Measurements from ENCODE around the gene TPRX1.

The TPRX1 gene

DNA sequence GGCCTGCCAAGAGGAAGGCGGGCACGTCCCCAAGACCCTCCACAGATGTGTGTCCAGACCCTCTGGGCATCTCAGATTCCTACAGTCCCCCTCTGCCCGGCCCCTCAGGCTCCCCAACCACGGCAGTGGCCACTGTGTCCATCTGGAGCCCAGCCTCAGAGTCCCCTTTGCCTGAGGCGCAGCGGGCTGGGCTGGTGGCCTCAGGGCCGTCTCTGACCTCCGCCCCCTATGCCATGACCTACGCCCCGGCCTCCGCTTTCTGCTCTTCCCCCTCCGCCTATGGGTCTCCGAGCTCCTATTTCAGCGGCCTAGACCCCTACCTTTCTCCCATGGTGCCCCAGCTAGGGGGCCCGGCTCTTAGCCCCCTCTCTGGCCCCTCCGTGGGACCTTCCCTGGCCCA is 35.1 kb upstream of the TPRX1 start:
- Histone ChIP-seq H3K9me3 (no peaks in the 10 kb centered on the region), H3K4me3 (ENCODE audit: low read depth, low read length) (no peak overlapping the region), H3K27me3 (no peaks in the 10 kb centered on the region), H3K36me3 (no peaks in the 10 kb centered on the region), H3K4me1 (no peaks in the 10 kb centered on the region)
- DNase-seq = no peak
- no peak for TF ChIP-seq CTCF (IDR thresholded peaks at IDR 0.05; ENCODE audit: low read depth, low read length)

GRCh38 chr19:47836038-47836437 is 31.7 kb upstream of the TPRX1 start:
- DNase-seq = no peak
- TF ChIP-seq CTCF (IDR thresholded peaks at IDR 0.05; ENCODE audit: low read depth, low read length) = no peak
- Histone ChIP-seq H3K36me3 (no peaks in the 10 kb centered on the region), H3K27me3 (no peaks in the 10 kb centered on the region), H3K9me3 (no peaks in the 10 kb centered on the region), H3K4me1 (no peaks in the 10 kb centered on the region), H3K4me3 (ENCODE audit: low read depth, low read length) (no peak overlapping the region)

DNA sequence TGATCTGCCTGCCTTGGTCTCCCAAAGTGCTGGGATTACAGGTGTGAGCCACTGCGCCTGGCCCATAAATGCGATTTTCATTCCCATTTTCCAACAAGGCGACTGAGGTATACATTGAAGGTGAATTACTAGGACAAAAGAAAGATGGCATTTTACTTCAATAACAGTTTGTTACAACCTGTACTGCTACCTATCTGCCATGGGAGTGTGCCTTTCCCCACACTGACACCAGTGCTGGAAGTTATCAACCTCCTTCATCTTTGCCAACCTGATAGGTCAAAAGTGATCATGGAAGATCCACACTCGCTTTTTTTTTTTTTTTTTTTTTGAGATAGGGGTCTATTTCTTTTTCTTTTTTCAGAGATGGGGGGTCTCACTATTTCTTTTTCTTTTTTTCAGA is 28.4 kb upstream of the TPRX1 start:
- no peak for DNase-seq
- TF ChIP-seq CTCF (IDR thresholded peaks at IDR 0.05; ENCODE audit: low read depth, low read length) = no peak
- Histone ChIP-seq H3K4me1 (no peaks in the 10 kb centered on the region), H3K9me3 (no peaks in the 10 kb centered on the region), H3K4me3 (ENCODE audit: low read depth, low read length) (no peak overlapping the region), H3K27me3 (no peaks in the 10 kb centered on the region), H3K36me3 (no peaks in the 10 kb centered on the region)

DNA sequence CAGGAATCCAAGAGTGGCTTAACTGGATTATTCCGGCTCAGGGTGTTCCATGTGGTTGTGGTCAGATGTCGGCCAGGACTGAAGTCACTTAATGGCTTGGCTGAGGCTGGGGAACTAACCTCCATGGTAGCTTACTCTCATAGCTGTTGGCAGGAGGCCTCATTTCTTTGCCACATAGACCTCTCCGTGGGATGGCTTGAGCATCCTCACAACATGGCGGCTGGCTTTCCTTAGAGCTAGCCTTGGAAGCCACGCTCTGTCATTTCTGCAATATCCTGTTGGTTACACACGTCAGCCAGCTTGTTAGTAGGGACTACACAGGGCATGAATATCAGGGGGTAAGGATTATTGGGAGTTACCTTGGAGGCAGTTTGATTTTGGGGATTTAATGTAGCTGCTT is 22.4 kb upstream of the TPRX1 start:
- no peaks in the 10 kb centered on the region for H3K4me1 ChIP-seq
- H3K4me3 ChIP-seq (ENCODE audit: low read depth, low read length) = no peak overlapping the region
- DNase-seq = no peak
- no peak for TF ChIP-seq CTCF (IDR thresholded peaks at IDR 0.05; ENCODE audit: low read depth, low read length)
- H3K36me3 ChIP-seq = no peaks in the 10 kb centered on the region
- no peaks in the 10 kb centered on the region for H3K27me3 ChIP-seq
- H3K9me3 ChIP-seq = no peaks in the 10 kb centered on the region; the same call in 1 of the 2 replicates

GRCh38 chr19:47824396-47824795 is 20.0 kb upstream of the TPRX1 start:
- no peaks in the 10 kb centered on the region for H3K36me3 ChIP-seq
- no peak for TF ChIP-seq CTCF (IDR thresholded peaks at IDR 0.05; ENCODE audit: low read depth, low read length)

DNA sequence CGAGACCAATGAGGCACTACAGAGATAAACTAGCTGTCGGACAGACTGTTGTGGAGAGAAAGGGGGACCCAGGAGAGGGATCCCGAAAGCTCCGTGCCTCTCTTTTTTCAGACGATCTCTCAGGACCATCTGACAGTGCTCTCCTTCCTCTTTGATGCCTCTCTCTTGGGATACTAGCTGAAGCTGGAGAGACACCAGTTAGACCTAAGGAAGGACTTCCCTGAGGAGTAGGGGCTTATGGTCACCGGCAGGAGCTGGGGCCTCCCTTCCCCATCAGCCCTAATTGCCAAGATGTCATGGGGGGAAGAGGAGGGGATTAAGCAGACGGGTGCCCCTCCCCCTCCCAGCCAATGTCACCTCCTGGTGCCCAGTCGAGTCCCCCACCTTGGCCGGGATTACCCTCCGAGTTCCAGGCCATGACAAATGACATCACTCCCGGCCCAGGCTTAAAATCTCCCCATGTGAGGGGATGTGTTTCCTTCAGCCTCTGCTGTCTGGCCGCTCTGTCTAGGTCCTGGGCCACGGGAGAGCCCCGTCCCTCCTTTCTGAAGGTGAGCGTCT is 17.2 kb upstream of the TPRX1 start, which contains the start of gene CRX:
Gene CRX (plus strand): TSS at position 478 of the 561 bp plus-strand sequence. CDS start 12,507 bp downstream, outside the sequence.
- no peaks in the 10 kb centered on the region for H3K4me1 ChIP-seq
- H3K27me3 ChIP-seq = peaks cover 10% of the 10 kb centered on the region; the same call in 1 of the 2 replicates
- no peaks in the 10 kb centered on the region for H3K36me3 ChIP-seq
- no peak for DNase-seq
- no peak for TF ChIP-seq CTCF (IDR thresholded peaks at IDR 0.05; ENCODE audit: low read depth, low read length)
- no peaks in the 10 kb centered on the region for H3K9me3 ChIP-seq
- H3K4me3 ChIP-seq (ENCODE audit: low read depth, low read length) = no peak within 1 kb of the TSS

More at GRCh38 chr19:47824396-47824795, 20.0 kb upstream of the TPRX1 start:
- no peak for DNase-seq
- Histone ChIP-seq H3K27me3 (peaks cover 9% of the 10 kb centered on the region; the same call in 1 of the 2 replicates), H3K9me3 (no peaks in the 10 kb centered on the region; the same call in 1 of the 2 replicates), H3K4me1 (no peaks in the 10 kb centered on the region), H3K4me3 (ENCODE audit: low read depth, low read length) (no peak overlapping the region)

All from BE2C (cell line).